GM18519 (cell line): ENCODE results near the gene SHLD1.

ENCODE experiments used
- ATAC-seq: cut with Tn5 transposase; IDR thresholded peaks from one replicate; pipeline ENCODE4 v1.9.1; 2021; ENCODE audit warnings: mild to moderate bottlenecking, moderate library complexity; ENCODE audit not compliant: unreplicated experiment, low FRiP score

Gene SHLD1

DNA sequence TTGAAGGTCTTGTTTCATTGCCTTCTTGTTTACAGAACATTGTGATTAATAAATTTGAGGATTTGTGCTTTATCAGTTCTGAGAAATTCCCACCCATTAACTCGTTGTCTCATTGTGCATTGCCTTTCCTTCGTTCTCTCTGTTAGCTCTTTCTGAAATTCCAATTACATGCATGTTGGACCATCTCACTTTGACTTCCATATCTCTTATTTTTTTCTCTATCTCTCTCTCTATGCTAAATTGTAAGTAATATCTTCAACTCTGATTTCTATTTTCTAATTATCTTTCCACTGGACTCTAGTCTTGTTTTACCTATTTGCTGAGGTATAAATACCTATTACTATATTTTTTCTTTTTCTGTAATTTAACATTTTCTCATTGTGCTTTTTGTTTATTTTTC is 92.3 kb downstream of the SHLD1 start:
- ATAC-seq = no peak

DNA sequence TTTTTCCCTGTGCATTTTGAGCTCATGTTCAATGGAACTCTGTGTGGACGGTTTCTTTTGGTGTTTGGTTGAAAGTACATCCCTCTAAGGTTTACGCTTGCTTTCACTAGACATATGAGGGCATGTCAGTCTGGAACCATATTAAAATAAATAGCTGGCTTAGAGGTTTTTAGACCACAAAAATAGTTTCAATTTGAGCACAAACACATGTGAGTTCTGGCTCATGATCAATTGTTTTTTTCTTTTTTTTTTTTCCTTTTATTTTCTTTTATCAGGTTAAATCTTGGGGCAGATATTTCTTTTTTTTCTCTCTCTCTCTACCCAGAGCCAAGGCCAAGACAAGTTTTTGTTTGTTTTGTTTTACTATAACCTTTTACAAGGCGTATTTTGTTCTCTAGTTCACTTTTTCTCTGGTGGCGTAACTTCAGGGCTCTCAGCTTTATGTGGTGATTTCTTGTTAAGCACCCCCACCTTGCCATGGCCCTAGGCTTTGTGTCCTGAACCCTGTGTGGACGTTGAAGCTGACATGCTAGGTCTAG is 92.9 kb downstream of the SHLD1 start:
- peak; percentile 62 for ATAC-seq

DNA sequence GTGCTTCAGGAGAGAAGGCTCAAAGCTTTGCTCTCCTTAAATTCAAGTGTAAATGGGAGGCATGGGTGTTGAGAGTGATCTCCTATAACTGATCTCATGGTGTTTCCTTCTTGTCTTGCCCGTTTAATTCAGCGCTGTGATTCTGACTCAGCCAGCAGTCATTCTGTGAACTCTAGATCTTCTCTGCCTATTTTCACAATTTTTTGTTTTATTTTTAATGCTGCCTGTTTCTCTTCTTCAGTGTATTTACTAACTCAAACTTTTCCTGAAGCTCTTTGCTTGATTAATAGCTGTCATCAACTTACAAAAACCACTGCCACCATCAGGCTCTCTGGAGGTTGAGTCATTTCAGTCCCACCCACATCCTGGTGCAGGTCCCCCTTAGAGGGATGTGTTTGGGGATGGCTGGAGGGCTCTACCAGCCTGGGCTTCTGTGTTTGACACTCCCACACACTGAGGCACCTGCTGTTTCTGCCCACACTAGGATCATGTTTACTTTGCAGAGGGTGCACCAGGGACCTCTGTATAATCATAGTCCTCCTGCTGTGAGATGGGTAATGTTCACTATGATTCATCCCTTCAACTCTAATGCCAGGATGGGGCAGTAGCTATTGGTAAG is 94.0 kb downstream of the SHLD1 start:
- peak; percentile 79 for ATAC-seq

DNA sequence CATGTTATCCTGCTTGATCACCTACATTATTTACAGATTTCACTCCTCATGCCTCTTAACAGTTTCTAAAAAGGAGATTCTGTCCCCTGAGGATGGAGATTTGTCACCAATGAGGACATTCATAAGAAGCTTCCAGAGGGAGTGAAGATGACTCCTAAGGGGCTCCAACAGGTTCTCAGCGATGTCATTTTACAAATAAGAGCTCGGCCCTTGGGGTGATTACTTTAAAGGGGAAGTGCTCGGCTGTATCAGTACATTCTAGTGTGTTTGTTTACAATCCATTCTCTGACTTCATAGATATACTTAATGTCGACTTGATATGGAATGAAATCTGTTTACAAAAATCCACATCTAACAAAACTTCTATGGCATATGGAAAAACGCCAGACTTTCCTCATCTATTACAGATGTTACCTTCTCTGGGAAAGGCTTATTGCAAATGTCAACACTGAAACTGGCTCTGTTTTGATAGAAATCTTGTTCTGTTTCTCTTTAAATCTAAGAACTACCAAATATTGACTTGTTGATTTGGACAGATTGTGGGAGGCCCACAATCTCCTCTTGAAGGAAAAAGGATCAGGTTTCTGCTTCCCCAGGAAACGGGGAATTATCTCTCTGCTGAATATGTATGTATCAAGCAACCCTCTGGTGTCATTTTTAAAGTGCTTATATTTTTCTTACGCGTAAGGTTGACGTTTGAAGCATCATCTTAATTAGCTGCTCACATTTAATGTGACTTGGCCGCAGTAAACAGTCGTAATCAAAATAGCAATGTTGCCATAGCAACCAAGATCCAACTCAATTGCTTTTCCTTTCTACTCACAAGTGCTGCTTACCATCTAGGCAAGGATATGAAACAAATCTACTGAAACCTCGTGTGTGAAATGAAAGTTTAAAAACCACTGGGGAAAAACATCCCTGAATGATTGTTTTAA is 95.7 kb downstream of the SHLD1 start:
- no peak for ATAC-seq

DNA sequence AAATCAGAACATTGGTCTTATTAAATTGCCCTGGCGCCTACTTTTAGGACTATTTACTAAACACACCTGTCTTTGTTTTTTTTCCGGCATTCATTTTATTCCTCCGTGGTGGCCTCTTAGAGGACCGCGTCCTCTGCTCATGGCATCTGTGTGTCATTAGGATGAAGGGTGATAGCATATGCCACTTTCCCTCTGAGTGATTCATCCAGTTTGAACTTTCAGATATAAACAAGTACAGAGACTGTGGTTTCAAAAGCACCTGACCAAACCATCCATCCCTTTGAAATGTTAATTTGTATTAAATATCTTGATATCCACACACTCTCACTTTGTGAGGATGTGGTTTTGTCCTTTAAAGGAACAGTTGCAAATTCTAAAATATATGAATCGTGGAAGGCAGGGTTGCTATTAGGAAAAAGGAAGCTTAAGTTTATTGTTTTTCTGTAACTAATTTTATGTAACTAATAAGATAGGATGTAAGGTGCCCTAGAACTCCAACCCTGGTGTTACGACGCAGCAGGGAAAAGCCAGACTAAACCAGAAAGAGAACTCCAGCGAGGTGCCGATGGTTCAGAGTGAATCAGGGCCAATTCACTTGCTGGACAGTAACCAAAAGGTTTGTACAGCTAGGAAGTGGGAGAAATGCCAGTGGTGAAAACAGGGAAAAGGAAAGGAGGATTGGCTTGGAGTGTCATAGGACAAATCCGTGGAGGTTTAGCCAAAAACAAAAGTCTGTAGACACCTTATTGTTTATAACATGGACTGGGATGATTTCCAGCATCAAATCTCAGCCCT is 98.7 kb downstream of the SHLD1 start:
- no peak for ATAC-seq

DNA sequence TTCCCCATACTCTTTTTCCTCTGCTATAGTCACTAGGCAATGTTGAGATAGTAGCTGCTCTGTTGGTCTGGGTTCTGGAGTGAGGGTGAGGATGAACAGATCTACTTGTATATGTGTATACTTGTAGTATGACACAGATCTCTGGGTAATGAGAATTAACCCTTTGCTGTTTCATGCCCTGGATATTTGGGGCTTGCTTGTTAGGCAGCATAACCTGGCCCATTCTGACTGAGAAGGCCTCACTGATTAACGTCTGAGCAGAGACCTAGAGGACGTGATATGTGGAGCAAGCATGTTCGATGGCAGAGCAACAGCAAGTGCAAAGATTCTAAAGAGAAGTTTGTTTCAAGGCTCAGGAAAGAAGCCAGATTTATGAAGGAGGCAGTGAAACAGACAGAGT is 105.7 kb downstream of the SHLD1 start:
- ATAC-seq = no peak

DNA sequence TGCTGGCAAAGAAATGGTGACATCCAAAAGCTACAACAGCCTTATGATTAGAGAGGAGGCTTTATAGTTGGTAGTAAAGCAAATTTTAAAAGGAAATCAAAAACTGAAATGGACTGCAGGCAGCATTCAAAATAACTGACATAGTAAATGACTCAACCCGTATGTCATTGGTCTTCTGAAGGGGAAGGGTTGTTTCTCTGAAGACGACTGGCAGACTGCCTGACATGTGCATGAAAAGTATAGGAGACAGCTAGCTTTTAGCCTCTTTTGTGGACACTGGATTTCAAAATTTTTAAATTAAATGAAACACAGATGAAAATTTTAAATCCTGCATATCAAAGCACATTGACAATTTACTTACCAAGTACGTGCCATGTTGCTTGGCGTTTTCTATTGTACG is 109.4 kb downstream of the SHLD1 start:
- ATAC-seq = no peak

DNA sequence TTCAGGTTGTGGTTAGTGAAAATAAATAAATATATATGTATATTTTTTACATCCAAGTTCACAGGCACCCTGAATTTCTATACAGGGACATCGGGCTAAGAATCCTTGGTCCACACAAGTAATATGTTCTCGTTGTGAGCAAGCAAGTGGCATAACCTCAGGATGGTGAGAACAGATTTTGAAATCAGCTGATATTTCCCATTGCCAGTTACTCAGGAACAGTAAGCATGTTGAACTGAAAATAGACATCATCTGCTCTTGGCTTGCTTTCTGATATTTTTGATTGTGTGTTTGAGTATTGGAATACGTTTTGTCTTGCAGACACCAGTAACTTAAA is 112.5 kb downstream of the SHLD1 start:
- no peak for ATAC-seq

DNA sequence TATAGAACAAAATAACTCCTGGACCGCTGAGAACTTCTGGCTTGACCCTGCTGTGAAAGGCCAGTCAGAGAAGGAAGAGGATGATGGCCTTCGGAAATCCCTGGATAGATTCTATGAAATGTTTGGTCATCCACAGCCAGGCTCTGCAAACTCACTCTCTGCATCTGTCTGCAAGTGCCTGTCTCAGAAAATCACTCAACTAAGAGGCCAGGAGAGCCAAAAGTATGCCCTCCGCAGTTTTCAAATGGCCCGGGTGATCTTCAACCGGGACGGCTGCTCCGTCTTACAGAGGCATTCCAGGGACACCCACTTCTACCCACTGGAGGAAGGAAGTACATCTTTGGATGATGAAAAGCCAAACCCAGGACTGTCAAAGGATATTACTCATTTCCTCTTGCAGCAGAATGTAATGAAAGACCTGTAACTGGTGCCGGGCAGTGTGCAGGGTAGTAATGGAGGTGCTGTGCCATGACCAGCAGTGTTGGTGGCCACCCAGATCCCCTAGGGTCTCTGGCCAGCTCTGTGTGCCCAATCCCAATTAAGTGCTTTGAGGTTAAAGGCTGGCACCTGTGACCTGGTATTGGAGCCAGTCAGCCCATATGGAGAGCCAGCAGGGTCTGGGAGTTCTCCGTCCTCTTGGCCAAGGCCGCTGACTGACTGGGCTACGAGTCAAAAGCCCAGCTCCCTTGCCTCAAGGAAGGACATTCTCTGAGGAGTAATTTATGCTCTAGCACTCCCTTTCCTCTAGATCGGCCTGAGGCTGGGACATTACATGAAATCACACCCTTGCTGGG is 113.0 kb downstream of the SHLD1 start:
- no peak for ATAC-seq

DNA sequence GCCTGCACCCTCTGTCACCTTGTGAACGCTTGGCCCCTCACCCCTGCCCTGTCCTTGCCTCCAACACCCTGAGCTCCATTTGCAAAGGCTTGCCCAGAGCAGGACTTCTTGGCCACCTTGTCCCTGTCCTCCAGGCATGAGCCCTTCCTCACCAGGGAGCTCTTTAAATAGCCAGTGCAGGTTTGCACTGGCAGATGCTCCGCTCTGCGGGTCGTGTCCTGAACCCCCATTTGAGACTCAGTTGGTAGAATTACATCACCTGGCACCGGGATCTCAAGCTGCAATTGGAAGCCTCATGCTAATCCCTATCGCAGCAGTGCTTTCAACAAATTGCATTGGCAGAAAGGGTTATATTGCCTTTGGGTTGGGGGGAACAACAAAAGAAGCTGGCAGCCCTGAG is 114.2 kb downstream of the SHLD1 start:
- ATAC-seq = no peak

DNA sequence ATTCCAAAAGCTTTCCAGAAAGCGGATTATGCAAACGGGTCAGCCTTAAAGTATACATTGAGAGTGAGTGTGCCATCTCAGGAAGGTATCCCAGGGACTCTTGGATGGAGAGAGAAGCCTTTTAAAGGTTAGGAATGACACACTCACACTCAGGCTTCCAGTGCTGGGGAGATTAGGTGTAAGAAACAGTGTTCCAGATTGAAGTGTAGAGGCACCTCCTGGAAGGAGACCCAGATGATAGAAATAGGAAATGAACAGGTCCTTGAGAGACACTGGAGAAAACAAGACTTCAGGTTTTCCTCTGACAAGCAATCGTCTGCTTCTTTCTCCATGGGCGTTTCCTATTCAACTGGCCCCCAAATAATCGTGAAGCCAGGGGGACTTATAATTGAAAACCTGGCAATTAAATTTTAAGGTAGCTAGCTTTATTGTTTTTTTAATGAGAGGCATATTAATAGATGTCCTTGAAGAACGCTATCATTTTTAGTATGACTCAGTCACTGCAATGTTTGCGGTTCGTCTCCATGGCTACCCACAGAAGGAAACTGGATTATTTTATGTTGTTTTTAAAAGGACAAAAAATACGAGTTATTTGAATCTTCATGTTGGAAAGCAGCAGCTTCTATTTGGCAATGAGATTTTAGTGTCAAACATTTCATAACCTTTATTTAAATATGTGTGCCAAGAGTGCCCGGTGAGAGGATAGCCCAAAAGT is 114.8 kb downstream of the SHLD1 start:
- ATAC-seq = no peak

DNA sequence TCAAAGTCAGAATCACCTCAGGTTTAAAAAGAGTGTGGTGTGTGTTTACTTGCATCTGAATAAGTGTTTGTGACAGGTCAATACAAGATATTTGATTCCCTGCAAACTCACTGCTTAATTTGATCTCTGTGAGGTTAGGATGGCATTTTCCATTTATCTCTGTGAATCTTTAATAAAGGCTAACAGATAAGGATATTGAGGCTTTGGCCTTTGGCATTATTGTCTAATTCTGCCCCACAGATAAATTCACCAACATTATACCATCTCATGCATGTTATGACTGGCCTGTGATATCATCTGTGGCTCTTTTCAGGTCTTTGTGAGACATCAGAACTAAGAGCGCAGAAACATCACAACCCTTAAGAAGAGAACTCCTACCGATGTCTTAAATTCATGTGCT is 115.4 kb downstream of the SHLD1 start:
- ATAC-seq = no peak

DNA sequence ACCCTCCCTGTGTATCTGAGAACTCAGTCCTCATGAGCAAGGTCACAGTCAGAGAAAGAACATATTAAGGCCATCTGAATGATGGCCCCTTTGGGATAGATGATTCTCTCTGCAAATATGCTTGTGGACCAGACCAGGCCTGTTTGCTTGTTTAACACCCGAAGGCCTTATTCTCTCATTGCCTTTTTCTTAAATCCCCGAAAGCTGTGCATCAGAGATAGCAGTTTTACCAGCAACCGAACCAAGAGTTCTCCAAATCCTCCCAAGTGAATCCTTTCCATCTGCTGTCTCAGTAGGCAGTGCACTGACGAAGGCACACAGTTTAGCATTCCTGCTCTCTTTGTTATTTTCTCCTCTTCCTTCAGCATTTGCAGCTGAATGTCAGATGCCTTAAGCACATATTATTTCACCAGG is 120.4 kb downstream of the SHLD1 start:
- ATAC-seq = no peak

DNA sequence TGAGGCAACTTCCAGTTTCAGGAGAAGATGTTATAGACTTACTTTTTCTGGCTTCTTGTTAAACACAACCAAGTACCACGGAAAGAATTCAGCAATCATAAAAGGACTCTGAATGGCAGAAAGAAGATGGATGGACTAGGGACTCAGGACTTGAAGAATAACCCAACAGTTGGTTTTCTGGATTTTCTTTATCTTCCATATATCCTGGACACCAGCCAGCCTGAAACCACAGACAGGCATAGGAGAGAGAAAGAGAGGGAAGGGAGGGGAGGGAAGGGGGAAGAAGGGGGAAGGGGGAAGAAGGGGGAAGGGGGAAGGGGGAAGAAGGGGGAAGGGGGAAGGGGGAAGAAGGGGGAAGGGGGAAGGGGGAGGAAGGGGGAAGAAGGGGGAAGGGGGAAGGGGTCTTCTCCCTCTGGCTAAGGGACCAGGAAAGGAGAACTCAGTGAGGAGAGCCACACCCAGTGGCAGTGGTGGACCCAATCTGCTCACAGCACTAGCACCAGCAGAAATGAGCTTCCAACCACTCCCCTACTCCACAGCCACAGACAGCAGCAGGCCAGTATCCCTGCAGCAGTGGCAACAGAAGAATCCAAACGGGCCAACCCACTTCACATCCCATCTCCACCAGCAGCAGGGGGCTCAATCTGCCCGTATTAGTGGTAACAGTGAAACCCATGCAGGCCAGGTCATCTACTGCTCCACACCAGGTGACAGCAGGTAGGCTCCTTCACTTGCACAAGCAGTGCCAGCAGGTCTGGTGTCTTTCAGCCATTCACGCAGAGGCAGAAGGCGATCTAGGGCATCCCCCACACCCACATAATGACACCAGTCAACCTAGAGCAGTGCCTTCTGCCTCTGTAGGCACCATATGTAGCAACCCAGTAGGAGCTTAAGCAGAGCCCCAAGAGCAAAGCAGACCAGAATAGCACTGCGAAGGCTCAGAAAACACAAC is 121.5 kb downstream of the SHLD1 start:
- ATAC-seq = no peak

DNA sequence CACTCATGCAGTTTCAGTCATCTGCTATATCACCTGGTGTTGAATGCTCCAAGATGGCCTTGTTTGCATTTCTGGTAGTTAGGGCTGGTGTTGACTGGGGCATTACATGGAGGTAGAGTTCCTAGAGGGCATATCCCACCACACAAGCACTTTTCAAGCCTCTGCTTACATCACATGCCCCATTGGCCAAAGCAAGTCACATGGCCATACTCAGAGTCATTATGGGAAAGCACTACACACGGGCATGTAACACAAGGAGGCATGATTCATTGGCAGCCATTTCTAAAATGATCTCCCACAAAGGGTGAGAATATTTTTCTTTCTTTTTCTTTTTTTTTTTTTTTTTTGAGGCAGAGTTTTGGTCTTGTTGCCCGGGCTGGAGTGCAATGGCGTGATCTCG is 126.9 kb downstream of the SHLD1 start:
- ATAC-seq = no peak

DNA sequence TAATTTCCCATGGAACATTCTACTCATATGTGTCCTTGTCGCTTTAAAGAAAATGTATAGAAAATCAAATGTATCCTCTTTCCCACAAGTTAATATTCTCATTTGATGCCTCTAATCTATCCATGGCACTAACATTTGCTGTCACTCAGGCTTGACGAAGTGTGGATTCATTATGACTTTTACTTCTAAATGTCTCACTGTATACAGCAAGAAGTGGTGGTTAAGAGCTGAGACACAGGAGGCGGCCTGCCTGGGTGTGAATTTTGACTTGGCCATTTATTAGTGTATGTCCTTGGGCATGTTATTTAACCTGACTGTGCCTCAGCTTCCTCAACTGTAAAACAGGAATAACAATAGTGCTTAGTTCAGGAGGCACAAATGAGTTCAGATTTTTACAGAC is 130.1 kb downstream of the SHLD1 start:
- ATAC-seq = no peak

DNA sequence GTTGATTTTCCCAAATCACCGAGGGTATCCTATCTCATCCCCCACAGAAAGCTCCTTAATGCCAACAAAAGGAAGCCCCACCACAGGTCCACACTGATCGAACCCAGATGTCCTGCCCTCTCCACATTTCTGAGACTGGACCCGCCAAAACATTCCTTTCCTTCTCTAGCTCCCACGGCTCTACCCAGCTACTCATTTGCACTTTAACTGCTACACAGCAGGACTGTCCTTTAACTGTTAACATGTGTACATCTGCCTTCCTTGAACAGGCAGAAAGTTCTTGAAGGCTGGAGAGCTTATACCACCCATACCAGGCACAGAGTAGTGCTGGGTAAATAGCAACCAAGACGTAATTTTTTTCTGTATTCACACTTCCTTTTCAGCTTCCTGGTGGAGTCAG is 131.5 kb downstream of the SHLD1 start:
- no peak for ATAC-seq

DNA sequence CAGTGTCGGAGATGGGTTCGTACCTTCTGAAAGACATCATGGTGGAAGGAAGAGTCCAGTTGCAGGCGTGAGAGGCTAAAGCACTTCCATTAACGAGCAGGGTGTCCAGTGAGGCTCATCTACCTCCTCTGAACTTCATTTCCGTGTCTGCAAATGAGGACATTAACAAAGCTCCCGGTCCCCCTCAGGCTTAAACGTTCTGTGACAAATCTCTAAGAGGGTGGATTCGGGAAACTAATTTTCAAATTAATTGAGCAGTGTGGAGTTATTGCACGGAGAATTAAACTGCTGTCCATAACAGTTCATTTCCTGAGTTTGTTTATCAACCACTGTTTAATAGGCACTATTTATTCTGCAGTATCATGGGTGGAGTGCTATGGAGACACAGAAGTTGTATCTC is 132.0 kb downstream of the SHLD1 start:
- no peak for ATAC-seq
